Naive thymus-derived CD4-positive, alpha-beta T cell (primary cell): ENCODE data around the gene DUOXA2. TPM values are rescaled to one million over a fixed set of nuclear protein-coding genes. Genes with fewer than 3 reads are reported as not detected.

Experiments
- ATAC-seq: fragments of 150-1000 bp; cut with Tn5 transposase; 2 replicates; pipeline ENCODE4 v1.10.0; 2021; ENCODE audit warnings: mild to moderate bottlenecking, moderate library complexity
- CTCF ChIA-PET: fragments of 350-600 bp; sonication (Branson Sonifier 250); formaldehyde crosslinking; loops from one replicate; lab custom pipeline; 2021; ENCODE audit warnings: antibody characterized with exemption; lab: Charles Lee
- POLR2A ChIA-PET: fragments of 350-600 bp; sonication (Branson Sonifier 250); formaldehyde crosslinking; loops from one replicate; lab custom pipeline; 2021; ENCODE audit warnings: antibody characterized with exemption, inconsistent platforms; lab: Charles Lee
- DNase-seq, 9 donors: peaks; one replicate each; pipeline versions ENCODE4 v3.0.0 to v3.0.0-alpha.2; 2020 to 2022; ENCODE audit warnings: mixed read lengths in 1 of 9
- H3K27ac ChIP-seq: one replicate; pipeline ENCODE4 v1.7.0; 2013; ENCODE audit warnings: mild to moderate bottlenecking, low read depth, low read length, moderate library complexity
- H3K27me3 ChIP-seq, 2 donors: one replicate each; pipeline ENCODE4 v1.7.0; 2013; ENCODE audit warnings: low read length in 2 of 2, mild to moderate bottlenecking in 2 of 2, moderate library complexity in 2 of 2; ENCODE audit not compliant: control insufficient read depth in 2 of 2, insufficient read depth in 2 of 2
- H3K36me3 ChIP-seq, 3 experiments: 1 replicate in 2 of 3; 2 replicates in 1 of 3; pipeline ENCODE4 v1.7.0; 2013; ENCODE audit warnings: low read length in 3 of 3, mild to moderate bottlenecking in 3 of 3, moderate library complexity in 1 of 3; ENCODE audit not compliant: insufficient read depth in 3 of 3, control insufficient read depth in 2 of 3
- H3K4me1 ChIP-seq, 2 donors: one replicate each; pipeline ENCODE4 v1.7.0; 2013; ENCODE audit warnings: low read length in 2 of 2, mild to moderate bottlenecking in 2 of 2, moderate library complexity in 1 of 2; ENCODE audit not compliant: control insufficient read depth in 2 of 2, insufficient read depth in 2 of 2
- H3K4me3 ChIP-seq: 2 replicates; pipeline ENCODE4 v1.7.0; 2013; ENCODE audit warnings: mild to moderate bottlenecking, low read length
- H3K9me3 ChIP-seq, 3 experiments: 1 replicate in 2 of 3; 2 replicates in 1 of 3; pipeline ENCODE4 v1.7.0; 2013; ENCODE audit warnings: low read length in 3 of 3; ENCODE audit not compliant: control insufficient read depth in 2 of 3
- H3K27ac Mint-ChIP-seq, 9 donors: one replicate each; pipeline ENCODE4 v1.8.0; 2020 to 2022; ENCODE audit warnings: mixed read lengths in 9 of 9, mild to moderate bottlenecking in 8 of 9, moderate library complexity in 5 of 9, inconsistent platforms in 2 of 9
- H3K27me3 Mint-ChIP-seq, 5 donors: one replicate each; pipeline ENCODE4 v1.8.0; 2021 to 2022; ENCODE audit warnings: mixed read lengths in 5 of 5, mild to moderate bottlenecking in 1 of 5
- H3K36me3 Mint-ChIP-seq, 5 donors: one replicate each; pipeline ENCODE4 v1.8.0; 2020 to 2022; ENCODE audit warnings: mixed read lengths in 5 of 5, mild to moderate bottlenecking in 3 of 5, inconsistent platforms in 1 of 5
- H3K4me1 Mint-ChIP-seq, 7 donors: one replicate each; pipeline ENCODE4 v1.8.0; 2020 to 2022; ENCODE audit warnings: mixed read lengths in 7 of 7, mild to moderate bottlenecking in 3 of 7, inconsistent platforms in 1 of 7
- H3K4me3 Mint-ChIP-seq, 10 donors: one replicate each; pipeline ENCODE4 v1.8.0; 2020 to 2022; ENCODE audit warnings: mild to moderate bottlenecking in 10 of 10, mixed read lengths in 10 of 10, moderate library complexity in 6 of 10, inconsistent platforms in 2 of 10
- H3K9me3 Mint-ChIP-seq, 11 donors: one replicate each; pipeline ENCODE4 v1.8.0; 2020 to 2022; ENCODE audit warnings: mixed read lengths in 11 of 11, mild to moderate bottlenecking in 4 of 11, inconsistent platforms in 1 of 11, moderate library complexity in 1 of 11
- intact Hi-C, 2 donors: fragments of 100-400 bp; cut with micrococcal nuclease; formaldehyde crosslinking; loops; one replicate each; pipeline ENCODE4 v1.15.1; 2023
- polyA plus RNA-seq, 2 donors: library from polyadenylated mRNA; unstranded; fragments of 300-500 nt; fragmentation: Illumina TruSeq; gene quantifications; one replicate each; pipeline ENCODE4 v1.2.3, GENCODE V29; 2021
- total RNA-seq, 6 experiments: library from RNA in 5 of 6; stranded (reverse) in 5 of 6; gene quantifications; 1 replicate in 5 of 6; 2 replicates in 1 of 6; pipeline ENCODE4 v1.2.3 and lab custom pipeline; 2021 to 2026

Gene DUOXA2
- total and polyA plus RNA-seq, 7 experiments from 2014 or later = not detected

DNA sequence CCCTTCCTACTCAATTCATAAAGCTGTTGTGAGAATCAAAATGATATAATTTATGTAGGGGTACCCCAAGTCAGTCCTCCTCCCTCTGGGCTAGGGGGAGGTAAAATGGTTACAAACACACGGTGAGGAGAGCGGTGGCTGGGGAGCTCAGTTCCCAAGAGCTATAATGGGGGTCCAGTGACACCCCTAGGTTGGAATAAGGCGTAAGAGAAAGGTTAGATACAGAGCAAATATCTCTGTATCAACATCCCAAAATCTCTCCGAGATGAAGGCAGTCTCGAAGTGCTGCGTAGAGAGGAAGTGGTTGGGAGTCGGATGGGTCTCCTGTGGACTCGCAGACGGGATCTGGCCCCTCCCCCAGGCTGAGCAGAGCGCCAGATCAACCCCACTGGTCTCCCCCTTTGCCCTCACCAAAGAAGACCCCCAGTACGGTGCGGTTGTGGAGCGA lies 2.0 kb upstream of the DUOXA2 start:
- ATAC-seq (peak; percentile 3), DNase-seq (no peak)
- Histone ChIP-seq H3K27ac (no peak overlapping the region), H3K27me3 (peaks cover 4 to 32% of the 10 kb centered on the region in 2 donors), H3K4me1 (peaks cover 0 to 41% of the 10 kb centered on the region in 2 donors), H3K36me3 (no peaks in the 10 kb centered on the region), H3K4me3 (no peak overlapping the region), H3K9me3 (no peaks in the 10 kb centered on the region)
- CTCF ChIA-PET = no interaction called here
- Mint-ChIP-seq H3K27ac (peak overlapping the region in 1 of 9 donors; percentile 13), H3K27me3 (peaks cover 61 to 78% (median 74%) of the 10 kb centered on the region in 5 donors), H3K4me1 (peaks cover 17 to 48% (median 30%) of the 10 kb centered on the region in 7 donors), H3K4me3 (peak overlapping the region; percentile 32 to 80 (median 76)), H3K9me3 (no peaks in the 10 kb centered on the region), H3K36me3 (peaks cover 0 to 2% (median 0%) of the 10 kb centered on the region in 5 donors)
- intact Hi-C loops = no loop called here
- POLR2A ChIA-PET = no interaction called here

GRCh38 chr15:45112591-45113379 lies 1.3 kb upstream of the DUOXA2 start:
- intact Hi-C loops = no loop called here
- Mint-ChIP-seq H3K27ac (no peak overlapping the region), H3K9me3 (no peaks in the 10 kb centered on the region), H3K27me3 (peaks cover 67 to 81% (median 80%) of the 10 kb centered on the region in 5 donors), H3K4me1 (peaks cover 22 to 55% (median 36%) of the 10 kb centered on the region in 7 donors), H3K36me3 (peaks cover 0 to 3% (median 0%) of the 10 kb centered on the region in 5 donors), H3K4me3 (peak overlapping the region; percentile 25 to 80 (median 76))
- H3K9me3 ChIP-seq = no peaks in the 10 kb centered on the region
- ChIA-PET CTCF (no interaction called here), POLR2A (no interaction called here)
- peaks cover 4 to 38% of the 10 kb centered on the region in 2 donors for H3K27me3 ChIP-seq
- DNase-seq (no peak), ATAC-seq (peak; percentile 18)
- H3K36me3 ChIP-seq = no peaks in the 10 kb centered on the region
- no peak overlapping the region for H3K4me3 ChIP-seq
- H3K27ac ChIP-seq = no peak overlapping the region
- peaks cover 0 to 47% of the 10 kb centered on the region in 2 donors for H3K4me1 ChIP-seq

GRCh38 chr15:45113380-45113990 lies 641 bp upstream of the DUOXA2 start:
- H3K27me3 Mint-ChIP-seq = peaks cover 74 to 87% (median 86%) of the 10 kb centered on the region in 5 donors
- no peak overlapping the region for H3K27ac Mint-ChIP-seq
- ChIA-PET POLR2A (no interaction called here), CTCF (interaction anchor here (0.6 kb wide), 1 partner anchor 710 kb away, joined by 3 read pairs; no protein-coding TSS in a partner anchor)
- Histone ChIP-seq H3K27ac (no peak overlapping the region), H3K4me1 (peaks cover 0 to 49% of the 10 kb centered on the region in 2 donors), H3K36me3 (no peaks in the 10 kb centered on the region), H3K4me3 (no peak overlapping the region), H3K27me3 (peaks cover 4 to 38% of the 10 kb centered on the region in 2 donors), H3K9me3 (no peaks in the 10 kb centered on the region)
- H3K9me3 Mint-ChIP-seq = no peaks in the 10 kb centered on the region
- DNase-seq (no peak), ATAC-seq (no peak)
- H3K4me1 Mint-ChIP-seq = peaks cover 29 to 60% (median 42%) of the 10 kb centered on the region in 7 donors
- peaks cover 0 to 3% (median 0%) of the 10 kb centered on the region in 5 donors for H3K36me3 Mint-ChIP-seq
- peak overlapping the region in 9 of 10 donors; percentile 5 to 79 (median 77) for H3K4me3 Mint-ChIP-seq
- intact Hi-C loops = no loop called here

DNA sequence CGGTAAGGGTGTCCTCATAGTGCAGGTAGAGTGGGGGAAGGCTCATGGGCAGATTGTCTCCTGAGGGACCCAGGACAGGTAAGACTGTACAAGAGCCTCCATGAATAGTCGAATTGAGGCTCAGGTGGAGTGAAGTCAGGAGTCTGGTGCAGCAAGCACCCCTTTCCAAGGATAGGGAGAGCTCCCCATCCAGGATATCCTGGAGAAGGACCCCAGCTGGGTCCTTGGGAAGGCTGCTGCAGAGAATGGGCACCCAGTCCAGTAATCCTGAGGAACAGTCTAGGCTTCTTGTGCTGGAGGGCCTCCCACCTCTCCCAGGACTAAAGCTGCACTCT lies 592 bp downstream of the DUOXA2 start:
- H3K4me1 Mint-ChIP-seq = peaks cover 29 to 60% (median 42%) of the 10 kb centered on the region in 7 donors
- peaks cover 4 to 38% of the 10 kb centered on the region in 2 donors for H3K27me3 ChIP-seq
- H3K36me3 Mint-ChIP-seq = peaks cover 0 to 3% (median 0%) of the 10 kb centered on the region in 5 donors
- H3K9me3 Mint-ChIP-seq = no peaks in the 10 kb centered on the region
- H3K9me3 ChIP-seq = no peaks in the 10 kb centered on the region
- intact Hi-C loops = loop anchor here (5.0 kb wide), 3 partner anchors 92 to 537 kb away; partner anchors contain the start of gene SORD (in 1 of the 2)
- DNase-seq (no peak), ATAC-seq (no peak)
- H3K27me3 Mint-ChIP-seq = peaks cover 61 to 82% (median 74%) of the 10 kb centered on the region in 5 donors
- H3K4me3 ChIP-seq = no peak overlapping the region
- ChIA-PET POLR2A (interaction anchor here (1.1 kb wide), 1 partner anchor 53 kb away, joined by 3 read pairs; no protein-coding TSS in a partner anchor), CTCF (no interaction called here)
- H3K36me3 ChIP-seq = no peaks in the 10 kb centered on the region
- peak overlapping the region in 7 of 10 donors; percentile 44 to 79 (median 61) for H3K4me3 Mint-ChIP-seq
- peaks cover 0 to 49% of the 10 kb centered on the region in 2 donors for H3K4me1 ChIP-seq
- no peak overlapping the region for H3K27ac Mint-ChIP-seq
- no peak overlapping the region for H3K27ac ChIP-seq

- Histone ChIP-seq H3K9me3 (no peaks in the 10 kb centered on the region), H3K36me3 (no peaks in the 10 kb centered on the region), H3K27ac (no peak overlapping the region), H3K27me3 (peaks cover 4 to 38% of the 10 kb centered on the region in 2 donors), H3K4me3 (no peak overlapping the region), H3K4me1 (peaks cover 0 to 49% of the 10 kb centered on the region in 2 donors)
- H3K36me3 Mint-ChIP-seq = peaks cover 0 to 3% (median 0%) of the 10 kb centered on the region in 5 donors
- no peaks in the 10 kb centered on the region for H3K9me3 Mint-ChIP-seq
- peaks cover 55 to 80% (median 72%) of the 10 kb centered on the region in 5 donors for H3K27me3 Mint-ChIP-seq
- ChIA-PET CTCF (no interaction called here), POLR2A (interaction anchor here (1.1 kb wide), 1 partner anchor 52 kb away, joined by 3 read pairs; no protein-coding TSS in a partner anchor)
- H3K4me3 Mint-ChIP-seq = peak overlapping the region in 2 of 10 donors; percentile 6 to 83
- ATAC-seq (no peak), DNase-seq (no peak)
- H3K4me1 Mint-ChIP-seq = peaks cover 29 to 59% (median 42%) of the 10 kb centered on the region in 7 donors
- no peak overlapping the region for H3K27ac Mint-ChIP-seq
- intact Hi-C loops = loop anchor here (5.0 kb wide), 3 partner anchors 93 to 538 kb away; partner anchors contain the start of gene SORD (in 1 of the 2)
Observed at GRCh38 chr15:45115312-45115820, 1.2 kb downstream of the DUOXA2 start.

GRCh38 chr15:45116006-45116481 lies 1.9 kb downstream of the DUOXA2 start:
- Mint-ChIP-seq H3K4me3 (peak overlapping the region in 9 of 10 donors; percentile 45 to 83 (median 74)), H3K27ac (peak overlapping the region in 1 of 9 donors; percentile 51), H3K9me3 (no peaks in the 10 kb centered on the region), H3K4me1 (peaks cover 29 to 56% (median 42%) of the 10 kb centered on the region in 7 donors), H3K36me3 (peaks cover 0 to 3% (median 0%) of the 10 kb centered on the region in 5 donors), H3K27me3 (peaks cover 51 to 82% (median 69%) of the 10 kb centered on the region in 5 donors)
- H3K27ac ChIP-seq = no peak overlapping the region
- ChIA-PET POLR2A (interaction anchor here (0.7 kb wide), 1 partner anchor 533 kb away, joined by 3 read pairs; no protein-coding TSS in a partner anchor), CTCF (interaction anchor here (0.5 to 0.6 kb wide), 2 partner anchors 531 to 1106 kb away, joined by 4 to 6 read pairs; no protein-coding TSS in a partner anchor)
- intact Hi-C loops = loop anchor here (5.0 kb wide), 3 partner anchors 94 to 539 kb away; partner anchors contain the start of gene SORD (in 1 of the 2)
- no peak for ATAC-seq
- DNase-seq = no peak
- peaks cover 4 to 38% of the 10 kb centered on the region in 2 donors for H3K27me3 ChIP-seq
- peaks cover 0 to 49% of the 10 kb centered on the region in 2 donors for H3K4me1 ChIP-seq
- no peak overlapping the region for H3K4me3 ChIP-seq
- H3K9me3 ChIP-seq = no peaks in the 10 kb centered on the region
- no peaks in the 10 kb centered on the region for H3K36me3 ChIP-seq
